Measurements from ENCODE around the gene GRK6.

Gene GRK6

GRCh38 chr5:177440990-177441780 lies 14.7 kb downstream of the GRK6 start:
- DNase-seq = no peak

DNA sequence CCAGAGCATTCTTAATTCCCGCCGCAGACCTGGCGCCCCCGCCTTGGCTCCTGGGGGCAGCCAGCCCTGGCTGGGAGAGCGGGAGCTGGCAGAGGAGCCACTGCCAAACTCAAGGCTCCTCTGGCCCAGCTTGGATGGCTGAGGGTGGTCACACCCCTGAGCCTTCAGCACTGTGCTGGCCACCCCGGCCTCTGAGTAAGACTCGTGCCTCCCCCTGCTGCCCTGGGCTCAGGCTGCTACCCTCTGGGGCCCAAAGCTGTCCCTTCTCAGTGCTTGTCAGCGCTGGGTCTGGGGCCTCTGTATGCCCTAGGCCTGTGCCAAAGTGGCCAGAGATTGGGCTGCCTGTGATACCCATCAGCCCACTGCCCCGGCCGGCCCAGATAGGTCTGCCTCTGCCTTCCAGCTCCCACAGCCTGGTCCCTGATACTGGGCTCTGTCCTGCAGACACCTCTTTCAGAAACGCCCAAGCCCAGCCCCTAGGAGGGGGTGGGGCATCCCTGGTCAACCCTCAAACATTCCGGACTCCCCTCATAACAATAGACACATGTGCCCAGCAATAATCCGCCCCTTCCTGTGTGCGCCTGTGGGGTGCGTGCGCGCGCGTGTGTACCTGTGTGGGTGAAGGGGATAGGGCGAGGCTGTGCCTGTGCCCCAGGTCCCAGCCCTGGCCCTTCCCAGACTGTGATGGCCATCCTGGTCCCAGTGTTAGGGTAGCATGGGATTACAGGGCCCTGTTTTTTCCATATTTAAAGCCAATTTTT lies 15.8 kb downstream of the GRK6 start:
- no peak for DNase-seq

DNA sequence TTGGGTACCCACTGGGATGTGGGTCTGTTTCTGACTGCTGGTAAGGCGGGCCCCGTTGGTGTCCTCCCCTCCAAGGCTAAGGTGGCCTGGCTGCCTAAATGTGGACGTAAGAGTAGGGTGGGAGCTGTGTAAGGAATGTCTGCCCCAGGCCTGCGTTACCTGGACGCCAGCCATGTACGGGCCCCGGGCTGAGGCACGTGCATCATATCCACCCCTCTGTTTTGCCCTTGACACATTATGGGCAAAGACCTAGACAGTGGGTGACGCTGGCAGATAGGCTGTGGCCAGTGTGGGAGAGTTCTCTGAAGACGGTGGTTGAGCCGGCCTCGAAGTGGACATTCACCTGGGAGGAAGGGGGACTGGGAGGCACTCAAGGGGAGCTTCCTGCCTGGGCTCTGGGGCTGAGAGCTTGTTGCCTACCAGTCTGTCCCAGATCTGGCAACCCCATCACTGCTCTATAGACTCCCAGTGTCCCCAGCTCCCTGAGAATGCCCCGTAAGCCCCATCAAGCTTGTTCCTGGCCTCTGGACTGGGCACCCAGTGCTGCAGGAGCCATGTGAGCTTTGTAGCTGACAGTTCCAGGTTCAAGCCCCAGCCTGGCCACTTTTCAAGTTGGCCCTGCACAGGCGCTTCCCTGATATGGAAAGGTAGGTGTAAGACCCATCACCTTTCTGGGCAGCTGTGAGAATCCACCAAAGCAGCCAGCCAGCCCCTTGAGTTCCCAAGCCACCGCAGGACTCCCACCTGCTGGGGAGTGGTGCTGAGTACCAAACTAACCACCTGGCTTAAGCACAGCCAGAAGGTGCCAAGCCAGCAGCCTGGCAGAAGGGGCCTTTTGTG lies 16.9 kb downstream of the GRK6 start:
- DNase-seq = no peak

GRCh38 chr5:177444106-177445051 lies 17.9 kb downstream of the GRK6 start:
- DNase-seq = no peak

- no peak for DNase-seq
These were observed 18.8 kb downstream of the GRK6 start for GRCh38 chr5:177445052-177445916.

DNA sequence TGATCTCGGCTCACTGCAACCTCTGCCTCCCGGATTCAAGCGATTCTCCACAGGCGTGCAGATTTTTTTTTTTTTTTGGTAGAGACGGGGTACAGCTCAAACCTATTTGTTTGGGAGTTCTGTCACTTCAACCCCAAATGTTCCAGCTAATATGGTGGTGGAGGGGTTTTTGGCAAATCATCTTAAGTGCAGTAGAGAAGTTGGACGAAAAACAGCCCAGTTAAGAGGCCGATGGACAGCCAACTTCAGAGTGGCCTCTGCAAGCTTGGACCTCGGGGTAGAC lies 19.4 kb downstream of the GRK6 start:
- no peak for DNase-seq

GRCh38 chr5:177446200-177447065 lies 20.0 kb downstream of the GRK6 start, which contains the start of gene PRR7:
PRR7 (plus strand) TSS chr5:177446814; CDS start chr5:177455068, 8,254 bp downstream.
- peak; percentile 48 for DNase-seq

- no peak for DNase-seq
These were observed 20.7 kb downstream of the GRK6 start for GRCh38 chr5:177447066-177447610.

DNA sequence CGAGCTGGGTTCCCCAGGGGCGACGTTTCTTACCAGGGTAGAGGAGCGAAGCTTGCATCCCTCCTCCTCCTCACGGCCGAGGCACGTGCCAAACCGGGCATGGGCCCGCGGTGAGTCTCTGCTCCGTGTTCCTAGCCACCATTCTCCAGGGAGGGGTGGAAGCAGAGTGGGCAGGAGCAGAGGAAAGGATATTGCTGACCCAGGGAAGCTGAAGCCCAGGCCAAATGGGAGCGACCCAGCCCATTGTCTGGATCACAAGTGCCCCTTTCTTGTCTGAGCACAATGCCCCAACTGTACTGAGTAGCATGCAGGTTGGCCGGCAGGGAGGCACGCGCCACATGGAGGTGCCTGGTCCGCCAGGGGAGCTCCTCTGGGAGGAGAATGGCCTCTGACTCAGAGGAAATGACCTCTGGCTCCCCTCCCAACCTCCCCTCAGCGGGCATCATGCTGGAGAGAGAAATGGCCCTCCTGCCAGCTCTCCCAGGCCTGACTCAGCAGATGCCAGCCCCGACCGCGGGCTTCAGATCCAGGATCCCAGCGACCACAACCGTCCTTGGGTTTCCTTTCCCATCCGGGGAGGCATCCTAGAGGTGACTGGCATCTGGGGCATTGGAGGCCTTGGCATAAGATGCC lies 21.3 kb downstream of the GRK6 start:
- DNase-seq = peak; percentile 51

DNA sequence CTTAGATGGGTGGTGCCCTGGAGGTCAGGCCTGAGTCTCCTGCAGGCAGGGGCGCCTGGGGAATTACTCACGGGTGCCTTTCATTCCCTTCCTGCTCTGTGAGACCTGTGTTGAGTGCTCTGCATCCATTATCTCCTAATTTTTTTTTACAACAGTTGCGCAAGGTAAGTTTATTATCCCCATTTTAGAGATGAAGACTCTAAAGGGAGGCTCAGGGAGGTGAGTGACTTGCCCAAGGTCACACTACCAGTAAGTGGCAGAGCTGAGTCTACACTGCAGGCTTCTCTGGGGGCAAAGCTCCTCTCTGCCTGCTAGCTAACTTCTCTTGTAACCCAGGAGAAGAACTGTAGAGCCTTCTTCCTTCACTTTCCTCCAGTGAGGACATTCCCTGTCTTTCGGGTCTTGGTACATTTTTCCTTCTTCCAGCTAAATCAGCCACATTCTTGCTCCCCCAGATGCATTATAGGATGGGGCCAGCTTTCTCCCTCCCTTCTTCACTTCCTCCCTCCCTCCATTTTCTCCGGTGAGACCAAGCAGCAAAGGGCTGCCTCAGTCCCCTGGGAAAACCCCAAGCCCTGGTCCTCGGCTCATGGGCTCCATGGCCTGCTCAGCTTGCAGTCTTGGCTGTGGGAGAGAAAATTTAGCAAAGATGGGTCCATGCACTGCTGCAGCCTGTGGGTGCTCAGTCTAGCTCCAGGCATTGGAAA lies 21.9 kb downstream of the GRK6 start:
- DNase-seq = no peak

DNA sequence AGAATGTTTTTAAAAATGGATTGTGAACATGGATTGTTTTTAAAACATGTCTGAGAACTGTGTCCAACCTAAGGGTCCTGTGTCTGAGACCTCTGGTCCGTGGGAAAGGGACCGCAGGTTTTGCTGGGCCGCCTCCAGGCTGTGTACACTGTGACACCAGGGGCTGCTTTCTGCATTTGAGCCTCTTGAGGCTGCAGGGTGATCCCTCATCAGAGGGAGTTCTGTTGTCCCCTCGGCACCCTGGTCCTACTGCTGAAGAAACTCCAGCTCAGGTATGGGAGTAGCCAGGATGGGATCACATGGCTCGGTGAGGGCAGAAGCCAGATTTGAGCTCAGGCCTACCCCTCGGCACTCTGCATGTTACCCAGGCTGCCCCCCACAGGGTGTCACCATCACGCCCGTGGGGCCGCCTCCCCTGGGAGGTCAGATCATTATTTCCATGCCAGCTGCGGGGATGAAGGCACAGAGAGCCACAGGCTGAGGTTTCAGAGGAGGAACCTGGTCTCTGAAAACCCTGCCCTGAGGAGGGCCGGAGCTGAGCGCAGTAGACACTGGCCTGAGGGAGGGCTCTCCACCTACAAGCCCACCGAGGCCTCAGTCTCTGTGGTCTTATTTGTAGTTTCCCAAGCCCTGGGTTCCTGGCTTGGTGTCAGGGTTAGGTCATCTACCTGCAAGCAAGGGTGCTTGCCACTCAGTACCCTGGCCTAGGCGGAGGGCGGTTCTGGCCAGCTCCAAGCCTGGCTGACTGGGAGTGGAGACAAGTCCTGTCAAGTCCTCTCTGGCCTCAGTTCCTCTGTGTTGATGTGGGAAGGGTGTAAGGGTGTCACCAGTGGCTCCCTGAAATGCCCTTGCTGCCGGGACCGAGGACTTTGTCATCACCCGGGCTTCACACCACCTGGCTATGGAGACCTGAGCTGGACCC lies 22.9 kb downstream of the GRK6 start:
- no peak for DNase-seq

GRCh38 chr5:177450667-177451424 lies 24.4 kb downstream of the GRK6 start:
- no peak for DNase-seq

DNA sequence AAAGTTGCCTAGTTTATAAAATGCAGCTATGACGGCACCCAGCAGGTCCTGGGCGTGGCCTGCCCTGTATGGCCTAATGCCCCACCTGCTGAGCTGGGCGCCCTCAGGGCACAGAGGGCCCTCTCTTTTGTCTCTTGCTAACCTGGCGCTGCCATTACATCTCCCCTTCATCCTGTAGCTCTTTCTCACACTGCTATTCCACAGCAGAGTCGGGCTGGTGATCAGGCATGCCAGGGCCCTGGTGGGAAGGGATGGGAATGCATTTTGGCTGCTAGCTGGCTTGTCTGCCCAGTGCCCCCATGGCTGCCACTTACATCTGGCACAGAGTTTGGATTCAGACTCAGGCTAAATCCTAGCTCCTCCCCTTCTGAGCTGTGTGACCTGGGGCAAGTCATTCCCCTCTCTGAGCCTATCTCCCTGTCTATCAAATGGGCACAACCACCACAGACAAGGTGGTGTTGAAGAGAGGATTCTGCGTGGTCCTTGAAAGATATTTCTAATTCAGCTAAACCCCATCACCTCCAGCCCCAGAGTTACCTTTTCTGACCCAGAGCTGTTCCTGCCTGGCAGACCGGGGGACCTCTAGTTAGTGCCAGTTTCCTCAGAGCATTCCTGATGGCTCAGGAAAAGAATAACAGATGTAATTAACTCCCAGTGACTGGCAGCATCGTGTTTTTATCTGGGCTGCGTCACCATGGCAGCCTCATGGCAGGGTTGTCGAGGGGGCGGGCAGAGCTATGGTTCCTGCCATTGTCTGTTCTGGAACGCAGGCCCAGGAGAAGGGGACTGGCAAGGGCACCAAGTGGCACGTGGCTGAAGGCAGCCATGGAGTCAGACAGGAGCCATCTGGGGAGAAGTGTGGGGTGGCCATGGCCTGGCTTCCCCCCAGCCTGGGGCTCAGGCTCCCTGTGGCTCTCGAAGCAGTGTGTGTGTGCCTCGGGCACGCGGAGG lies 26.5 kb downstream of the GRK6 start:
- DNase-seq = no peak

DNA sequence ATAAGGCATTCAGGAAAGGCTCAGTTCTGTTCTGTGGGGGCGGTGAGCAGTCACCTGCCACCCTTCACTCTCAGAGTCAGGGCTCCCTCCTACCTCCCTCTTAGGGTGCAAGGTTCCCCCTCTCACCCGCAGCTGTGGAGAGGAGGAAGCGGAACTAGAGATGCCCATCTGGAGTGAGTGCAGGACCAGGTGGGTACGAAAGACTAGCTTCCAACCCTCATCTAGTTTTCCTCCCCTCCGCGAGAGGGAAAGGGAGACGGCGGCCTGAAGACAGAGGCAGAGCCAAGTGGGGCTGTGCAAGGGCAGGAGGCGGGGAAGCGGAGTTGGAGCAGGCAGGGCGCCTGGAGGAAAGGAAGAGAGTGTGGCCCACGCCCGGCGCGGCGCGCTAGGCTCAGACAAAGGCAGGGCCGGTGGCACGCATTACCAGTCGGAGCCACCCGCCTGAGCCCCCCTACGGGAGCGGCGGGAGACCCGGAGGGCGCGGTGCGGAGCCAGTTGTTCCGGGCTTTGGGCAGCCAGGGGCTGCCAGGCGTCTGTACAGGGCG lies 27.4 kb downstream of the GRK6 start:
- DNase-seq = no peak

DNA sequence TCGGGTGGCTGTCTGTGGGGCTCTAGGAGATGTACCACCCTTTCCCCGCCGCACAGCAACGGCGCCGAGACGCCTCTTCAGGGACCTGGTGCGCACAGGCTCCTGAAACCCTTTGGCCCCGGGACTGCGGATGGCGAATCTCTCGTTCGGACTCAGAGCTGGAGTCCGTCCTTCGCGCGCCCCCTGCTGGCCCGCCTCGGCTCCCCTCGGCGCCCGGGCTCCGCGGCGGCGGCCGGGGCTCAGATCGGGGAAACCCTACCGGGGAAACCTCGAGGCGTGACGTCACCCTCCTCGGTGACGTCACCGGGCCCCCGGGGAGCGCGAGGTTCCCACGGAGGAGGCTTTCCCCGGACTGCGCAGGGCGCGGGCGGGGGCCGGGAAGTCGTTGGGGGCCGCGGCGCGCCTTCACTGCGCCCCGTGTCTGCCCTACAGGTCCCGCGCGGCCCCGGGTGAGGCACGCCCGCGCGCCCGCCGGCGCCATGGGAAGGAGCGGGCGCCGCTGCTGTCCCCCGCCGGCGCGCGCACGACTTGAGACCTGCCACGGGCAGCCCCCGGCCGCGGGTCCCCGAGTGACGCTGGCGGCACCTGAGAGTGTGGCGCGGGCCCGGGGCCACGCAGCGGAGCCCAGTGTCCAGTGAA lies 28.0 kb downstream of the GRK6 start:
- DNase-seq = peak; percentile 97
